Measurements from ENCODE around the gene PPM1K. TPM values are rescaled to one million over a fixed set of nuclear protein-coding genes. Genes with fewer than 3 reads are reported as not detected.

The PPM1K gene
- total RNA-seq, 1 donor from 2014 or later = 9.7 TPM

GRCh38 chr4:88257726-88258125 is 26.6 kb downstream of the PPM1K start:
- Mint-ChIP-seq H3K9me3 (ENCODE audit: unreplicated experiment) (no peaks in the 10 kb centered on the region), H3K4me3 (ENCODE audit: unreplicated experiment) (no peak overlapping the region), H3K4me1 (ENCODE audit: unreplicated experiment) (no peaks in the 10 kb centered on the region), H3K27ac (ENCODE audit: unreplicated experiment) (no peak overlapping the region), H3K27me3 (ENCODE audit: unreplicated experiment) (no peaks in the 10 kb centered on the region), H3K36me3 (ENCODE audit: low read depth, unreplicated experiment) (no peaks in the 10 kb centered on the region)
- DNase-seq (ENCODE audit: low spot score) = no peak
- TF ChIP-seq CTCF (IDR thresholded peaks at IDR 0.05; ENCODE audit: unreplicated experiment) = no peak

- Mint-ChIP-seq H3K4me3 (ENCODE audit: unreplicated experiment) (no peak overlapping the region), H3K36me3 (ENCODE audit: low read depth, unreplicated experiment) (no peaks in the 10 kb centered on the region), H3K4me1 (ENCODE audit: unreplicated experiment) (no peaks in the 10 kb centered on the region), H3K27me3 (ENCODE audit: unreplicated experiment) (no peaks in the 10 kb centered on the region), H3K27ac (ENCODE audit: unreplicated experiment) (no peak overlapping the region), H3K9me3 (ENCODE audit: unreplicated experiment) (no peaks in the 10 kb centered on the region)
- no peak for TF ChIP-seq CTCF (IDR thresholded peaks at IDR 0.05; ENCODE audit: unreplicated experiment)
- no peak for DNase-seq (ENCODE audit: low spot score)
Measured at GRCh38 chr4:88255111-88255510, 29.2 kb downstream of the PPM1K start.

- no peak for TF ChIP-seq CTCF (IDR thresholded peaks at IDR 0.05; ENCODE audit: unreplicated experiment)
- Mint-ChIP-seq H3K27me3 (ENCODE audit: unreplicated experiment) (no peaks in the 10 kb centered on the region), H3K4me3 (ENCODE audit: unreplicated experiment) (no peak overlapping the region), H3K9me3 (ENCODE audit: unreplicated experiment) (no peaks in the 10 kb centered on the region), H3K36me3 (ENCODE audit: low read depth, unreplicated experiment) (no peaks in the 10 kb centered on the region), H3K4me1 (ENCODE audit: unreplicated experiment) (no peaks in the 10 kb centered on the region), H3K27ac (ENCODE audit: unreplicated experiment) (no peak overlapping the region)
- DNase-seq (ENCODE audit: low spot score) = no peak
Measured at GRCh38 chr4:88251924-88252323, 32.4 kb downstream of the PPM1K start.

- peaks cover 2% of the 10 kb centered on the region for H3K4me1 Mint-ChIP-seq (ENCODE audit: unreplicated experiment)
Measured at GRCh38 chr4:88247148-88247547, 37.2 kb downstream of the PPM1K start.

GRCh38 chr4:88246600-88246999 is 37.8 kb downstream of the PPM1K start:
- no peaks in the 10 kb centered on the region for H3K9me3 Mint-ChIP-seq (ENCODE audit: unreplicated experiment)
- TF ChIP-seq CTCF (IDR thresholded peaks at IDR 0.05; ENCODE audit: unreplicated experiment) = no peak
- peaks cover 2% of the 10 kb centered on the region for H3K4me1 Mint-ChIP-seq (ENCODE audit: unreplicated experiment)
- no peak overlapping the region for H3K27ac Mint-ChIP-seq (ENCODE audit: unreplicated experiment)
- no peaks in the 10 kb centered on the region for H3K36me3 Mint-ChIP-seq (ENCODE audit: low read depth, unreplicated experiment)
- no peak for DNase-seq (ENCODE audit: low spot score)
- H3K4me3 Mint-ChIP-seq (ENCODE audit: unreplicated experiment) = no peak overlapping the region
- no peaks in the 10 kb centered on the region for H3K27me3 Mint-ChIP-seq (ENCODE audit: unreplicated experiment)

More at GRCh38 chr4:88247148-88247547, 37.2 kb downstream of the PPM1K start:
- Mint-ChIP-seq H3K27me3 (ENCODE audit: unreplicated experiment) (no peaks in the 10 kb centered on the region), H3K9me3 (ENCODE audit: unreplicated experiment) (no peaks in the 10 kb centered on the region), H3K36me3 (ENCODE audit: low read depth, unreplicated experiment) (no peaks in the 10 kb centered on the region), H3K4me3 (ENCODE audit: unreplicated experiment) (no peak overlapping the region), H3K27ac (ENCODE audit: unreplicated experiment) (no peak overlapping the region)
- no peak for TF ChIP-seq CTCF (IDR thresholded peaks at IDR 0.05; ENCODE audit: unreplicated experiment)
- DNase-seq (ENCODE audit: low spot score) = no peak
